ENCODE data around the gene SULF2. TPM values are rescaled to one million over a fixed set of nuclear protein-coding genes. Genes with fewer than 3 reads are reported as not detected.

The SULF2 gene
- total RNA-seq, 1 experiment from 2014 or later = 2.2 TPM

GRCh38 chr20:47675190-47676142 lies 109.8 kb downstream of the SULF2 start:
- Histone ChIP-seq H3K9me3 (replicated peaks) (no peaks in the 10 kb centered on the region), H3K4me3 (no peak overlapping the region), H3K27ac (no peak overlapping the region), H3K36me3 (no peaks in the 10 kb centered on the region), H3K27me3 (replicated peaks) (no peaks in the 10 kb centered on the region), H3K4me1 (replicated peaks) (no peaks in the 10 kb centered on the region; the same call in 1 of the 2 replicates)
- DNase-seq (ENCODE audit: low read depth in 1 of 2, low spot score in 2 of 2) = no peak

- Histone ChIP-seq H3K27ac (no peak overlapping the region), H3K9me3 (replicated peaks) (no peaks in the 10 kb centered on the region), H3K4me1 (replicated peaks) (no peaks in the 10 kb centered on the region), H3K4me3 (no peak overlapping the region), H3K27me3 (replicated peaks) (no peaks in the 10 kb centered on the region), H3K36me3 (no peaks in the 10 kb centered on the region)
- DNase-seq (ENCODE audit: low read depth in 1 of 2, low spot score in 2 of 2) = no peak
Measured at GRCh38 chr20:47674686-47675085, 110.6 kb downstream of the SULF2 start.

DNA sequence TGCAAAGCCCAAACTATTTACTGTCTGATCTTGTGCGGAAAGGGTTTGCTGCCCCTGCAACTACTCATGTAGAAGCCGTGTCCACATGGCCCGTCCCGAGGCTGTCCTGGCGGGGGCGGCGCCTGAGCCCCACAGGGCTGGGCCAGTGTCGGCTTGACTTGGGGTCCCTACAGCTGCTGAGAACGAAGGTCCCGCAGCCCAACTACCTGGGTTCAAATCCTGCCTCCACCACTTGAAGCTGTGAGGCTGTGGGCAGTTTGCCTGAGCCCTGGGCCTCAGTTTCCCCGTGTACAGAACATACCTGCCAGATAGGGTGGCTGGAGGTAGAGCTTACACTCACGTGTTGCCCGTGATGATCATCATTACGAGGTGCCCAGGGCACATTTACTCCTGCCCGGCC lies 111.1 kb downstream of the SULF2 start:
- no peak overlapping the region for H3K27ac ChIP-seq
- H3K4me3 ChIP-seq = no peak overlapping the region
- no peak for DNase-seq (ENCODE audit: low read depth in 1 of 2, low spot score in 2 of 2)
- H3K27me3 ChIP-seq (replicated peaks) = no peaks in the 10 kb centered on the region
- no peaks in the 10 kb centered on the region for H3K36me3 ChIP-seq
- H3K4me1 ChIP-seq (replicated peaks) = no peaks in the 10 kb centered on the region
- no peaks in the 10 kb centered on the region for H3K9me3 ChIP-seq (replicated peaks)

GRCh38 chr20:47673671-47673955 lies 111.7 kb downstream of the SULF2 start:
- Histone ChIP-seq H3K27me3 (replicated peaks) (no peaks in the 10 kb centered on the region), H3K27ac (no peak overlapping the region), H3K4me3 (no peak overlapping the region), H3K9me3 (replicated peaks) (no peaks in the 10 kb centered on the region), H3K36me3 (no peaks in the 10 kb centered on the region), H3K4me1 (replicated peaks) (no peaks in the 10 kb centered on the region)
- DNase-seq (ENCODE audit: low read depth in 1 of 2, low spot score in 2 of 2) = no peak

GRCh38 chr20:47672886-47673670 lies 112.2 kb downstream of the SULF2 start:
- no peaks in the 10 kb centered on the region for H3K4me1 ChIP-seq (replicated peaks)

DNA sequence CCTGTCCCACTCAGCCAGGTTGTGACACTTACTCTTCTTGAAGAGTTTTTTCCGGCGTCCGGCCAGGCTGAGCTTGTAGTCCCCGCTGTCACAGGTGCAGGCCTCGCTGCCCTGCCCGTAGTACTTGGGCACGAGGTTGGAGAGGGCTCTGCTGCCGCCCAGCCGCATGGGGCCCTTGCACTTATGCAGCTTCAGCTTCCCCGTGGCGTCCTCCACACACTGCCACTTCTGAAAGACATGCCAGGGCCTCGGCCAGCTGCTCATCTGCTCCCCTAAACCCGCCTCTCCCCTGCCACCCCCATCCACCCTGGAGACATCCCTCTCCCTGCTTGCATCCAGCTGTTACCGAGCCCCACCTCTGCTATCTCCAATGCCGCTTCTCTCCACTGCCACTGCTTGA lies 113.1 kb downstream of the SULF2 start:
- H3K4me3 ChIP-seq = no peak overlapping the region
- no peaks in the 10 kb centered on the region for H3K27me3 ChIP-seq (replicated peaks)
- DNase-seq (ENCODE audit: low read depth in 1 of 2, low spot score in 2 of 2) = no peak
- no peaks in the 10 kb centered on the region for H3K4me1 ChIP-seq (replicated peaks)
- H3K9me3 ChIP-seq (replicated peaks) = no peaks in the 10 kb centered on the region
- H3K27ac ChIP-seq = no peak overlapping the region
- no peaks in the 10 kb centered on the region for H3K36me3 ChIP-seq

More at GRCh38 chr20:47672886-47673670, 112.2 kb downstream of the SULF2 start:
- Histone ChIP-seq H3K36me3 (no peaks in the 10 kb centered on the region), H3K27ac (no peak overlapping the region), H3K27me3 (replicated peaks) (no peaks in the 10 kb centered on the region), H3K4me3 (no peak overlapping the region), H3K9me3 (replicated peaks) (no peaks in the 10 kb centered on the region)
- no peak for DNase-seq (ENCODE audit: low read depth in 1 of 2, low spot score in 2 of 2)

DNA sequence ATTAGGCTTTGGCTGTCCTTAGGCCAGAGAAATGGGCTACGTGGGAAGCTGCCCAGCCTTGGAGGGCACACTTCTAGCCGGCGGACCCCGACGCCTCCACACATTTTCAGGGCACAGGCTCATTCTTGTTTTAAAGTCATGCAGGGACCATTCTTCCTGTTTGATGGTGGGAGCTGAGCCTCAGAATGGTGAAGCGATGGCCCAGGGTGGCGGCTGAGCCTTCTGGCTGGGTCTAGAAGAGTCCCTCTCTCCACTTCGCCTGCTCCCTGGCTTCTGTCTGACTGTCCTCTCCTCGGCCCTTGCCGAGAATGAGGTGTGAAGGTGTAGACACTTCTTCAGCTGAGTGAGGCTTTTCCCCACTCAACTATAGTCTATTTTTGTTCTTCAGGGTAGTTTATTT lies 114.4 kb downstream of the SULF2 start:
- Histone ChIP-seq H3K9me3 (replicated peaks) (no peaks in the 10 kb centered on the region), H3K4me3 (no peak overlapping the region), H3K4me1 (replicated peaks) (no peaks in the 10 kb centered on the region), H3K36me3 (no peaks in the 10 kb centered on the region), H3K27ac (no peak overlapping the region), H3K27me3 (replicated peaks) (no peaks in the 10 kb centered on the region)
- DNase-seq (ENCODE audit: low read depth in 1 of 2, low spot score in 2 of 2) = no peak

DNA sequence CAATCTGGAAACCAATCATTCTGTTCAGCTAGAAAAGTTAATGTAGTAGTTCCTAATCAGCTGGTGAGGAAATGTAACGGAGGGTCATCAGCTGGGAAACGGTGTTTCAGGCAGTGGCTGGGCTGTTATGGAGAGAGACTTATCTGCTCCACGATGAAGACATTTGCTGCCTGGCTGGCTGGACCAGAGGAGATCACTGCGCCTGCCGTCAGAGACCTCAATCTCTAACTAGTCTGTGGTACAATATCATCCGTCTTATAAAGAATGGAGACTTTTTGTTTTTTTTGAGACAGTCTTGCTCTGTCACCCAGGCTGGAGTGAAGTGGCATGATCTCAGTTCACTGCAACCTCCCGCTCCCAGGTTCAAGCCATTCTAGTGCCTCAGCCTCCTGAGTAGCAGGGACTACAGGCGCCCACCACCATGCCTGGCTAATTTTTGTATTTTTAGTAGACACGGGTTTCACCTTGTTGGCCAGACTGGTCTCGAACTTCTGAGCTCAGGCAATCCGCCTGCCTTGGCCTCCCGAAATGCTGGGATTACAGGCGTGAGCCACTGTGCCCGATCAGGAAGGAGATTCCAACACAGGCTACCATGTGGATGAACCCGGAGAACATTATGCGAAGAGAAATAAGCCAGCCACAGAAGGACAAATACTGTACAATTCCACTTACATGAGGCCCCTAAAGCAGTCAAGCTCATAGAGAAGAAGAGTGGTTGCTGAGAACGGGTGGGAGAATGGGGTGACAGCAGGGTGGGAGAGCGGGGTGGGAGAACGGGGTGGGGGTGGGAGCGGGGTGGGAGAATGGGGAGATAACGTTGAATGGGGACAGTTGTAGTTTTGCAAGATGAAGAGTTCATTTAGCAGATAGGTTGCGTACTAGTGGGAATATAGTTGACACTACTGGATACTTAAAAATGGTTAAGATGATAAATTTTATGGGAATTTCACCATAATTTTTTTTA lies 115.1 kb downstream of the SULF2 start:
- Histone ChIP-seq H3K27ac (no peak overlapping the region), H3K4me3 (no peak overlapping the region), H3K4me1 (replicated peaks) (no peaks in the 10 kb centered on the region), H3K9me3 (replicated peaks) (no peaks in the 10 kb centered on the region), H3K36me3 (no peaks in the 10 kb centered on the region), H3K27me3 (replicated peaks) (no peaks in the 10 kb centered on the region)
- DNase-seq (ENCODE audit: low read depth in 1 of 2, low spot score in 2 of 2) = peak in 1 of 2 experiments; percentile 28

GRCh38 chr20:47669489-47669888 lies 115.8 kb downstream of the SULF2 start:
- Histone ChIP-seq H3K4me1 (replicated peaks) (no peaks in the 10 kb centered on the region), H3K4me3 (no peak overlapping the region), H3K27me3 (replicated peaks) (no peaks in the 10 kb centered on the region), H3K36me3 (no peaks in the 10 kb centered on the region), H3K9me3 (replicated peaks) (no peaks in the 10 kb centered on the region), H3K27ac (no peak overlapping the region)
- peak in 1 of 2 experiments; percentile 19 for DNase-seq (ENCODE audit: low read depth in 1 of 2, low spot score in 2 of 2)

- no peaks in the 10 kb centered on the region for H3K9me3 ChIP-seq (replicated peaks)
- peak in 1 of 2 experiments; percentile 41 for DNase-seq (ENCODE audit: low read depth in 1 of 2, low spot score in 2 of 2)
- H3K4me3 ChIP-seq = no peak overlapping the region
- no peak overlapping the region for H3K27ac ChIP-seq
- no peaks in the 10 kb centered on the region for H3K27me3 ChIP-seq (replicated peaks)
- H3K4me1 ChIP-seq (replicated peaks) = no peaks in the 10 kb centered on the region
- H3K36me3 ChIP-seq = no peaks in the 10 kb centered on the region
Measured at GRCh38 chr20:47669152-47669425, 116.2 kb downstream of the SULF2 start.

GRCh38 chr20:47668313-47669151 lies 116.7 kb downstream of the SULF2 start:
- H3K36me3 ChIP-seq = no peaks in the 10 kb centered on the region
- no peaks in the 10 kb centered on the region for H3K4me1 ChIP-seq (replicated peaks)
- no peaks in the 10 kb centered on the region for H3K9me3 ChIP-seq (replicated peaks)
- no peaks in the 10 kb centered on the region for H3K27me3 ChIP-seq (replicated peaks)
- peak in 1 of 2 experiments; percentile 35 for DNase-seq (ENCODE audit: low read depth in 1 of 2, low spot score in 2 of 2)
- no peak overlapping the region for H3K4me3 ChIP-seq
- H3K27ac ChIP-seq = no peak overlapping the region

DNA sequence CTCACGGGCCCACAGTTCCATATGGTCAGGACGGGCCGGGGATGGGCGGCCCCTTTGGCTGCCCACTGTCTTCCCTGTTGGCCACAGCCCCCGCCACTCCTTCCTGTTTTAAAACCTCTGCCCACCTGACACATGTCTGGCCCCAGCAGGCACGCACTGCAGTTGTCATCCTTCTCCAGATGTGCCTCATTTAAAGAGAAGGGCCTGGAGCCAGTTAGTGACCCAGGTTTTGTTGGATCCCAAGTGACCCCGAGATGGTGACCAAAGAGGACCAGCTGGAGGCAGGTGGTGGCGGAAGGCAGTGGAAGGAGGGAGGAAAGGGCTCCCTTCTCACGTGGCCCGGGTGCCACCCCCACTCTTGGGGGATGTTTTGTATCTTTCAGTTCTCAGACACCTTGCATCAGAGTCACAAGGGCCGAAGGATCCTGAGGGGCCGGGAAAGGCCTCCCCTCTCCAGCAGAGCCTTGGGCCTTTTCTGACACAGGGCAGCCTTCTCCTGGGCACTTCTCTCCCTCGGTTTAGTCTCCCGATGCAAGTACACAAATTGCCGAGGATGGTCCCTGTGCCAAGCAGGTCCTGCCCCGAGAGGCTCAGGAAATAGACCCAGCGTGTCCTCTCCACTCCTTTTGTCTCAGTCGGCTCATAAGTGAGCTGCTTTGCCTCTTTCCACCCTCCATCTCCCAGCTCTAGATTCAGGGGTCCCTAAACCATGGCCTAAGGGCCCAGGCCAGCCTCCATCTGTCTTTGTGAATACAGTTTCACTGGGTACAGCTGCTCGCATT lies 117.6 kb downstream of the SULF2 start:
- Histone ChIP-seq H3K27ac (no peak overlapping the region), H3K9me3 (replicated peaks) (no peaks in the 10 kb centered on the region), H3K4me3 (no peak overlapping the region), H3K27me3 (replicated peaks) (no peaks in the 10 kb centered on the region), H3K4me1 (replicated peaks) (no peaks in the 10 kb centered on the region), H3K36me3 (no peaks in the 10 kb centered on the region)
- peak in 1 of 2 experiments; percentile 32 for DNase-seq (ENCODE audit: low read depth in 1 of 2, low spot score in 2 of 2)
